ENCODE results near the gene TIA1.
"Not testable (repeated sequence)": the region's sequence is repeated elsewhere in the genome, so short reads cannot be mapped to it uniquely, and the experiment has no call there.

TIA1 gene

DNA sequence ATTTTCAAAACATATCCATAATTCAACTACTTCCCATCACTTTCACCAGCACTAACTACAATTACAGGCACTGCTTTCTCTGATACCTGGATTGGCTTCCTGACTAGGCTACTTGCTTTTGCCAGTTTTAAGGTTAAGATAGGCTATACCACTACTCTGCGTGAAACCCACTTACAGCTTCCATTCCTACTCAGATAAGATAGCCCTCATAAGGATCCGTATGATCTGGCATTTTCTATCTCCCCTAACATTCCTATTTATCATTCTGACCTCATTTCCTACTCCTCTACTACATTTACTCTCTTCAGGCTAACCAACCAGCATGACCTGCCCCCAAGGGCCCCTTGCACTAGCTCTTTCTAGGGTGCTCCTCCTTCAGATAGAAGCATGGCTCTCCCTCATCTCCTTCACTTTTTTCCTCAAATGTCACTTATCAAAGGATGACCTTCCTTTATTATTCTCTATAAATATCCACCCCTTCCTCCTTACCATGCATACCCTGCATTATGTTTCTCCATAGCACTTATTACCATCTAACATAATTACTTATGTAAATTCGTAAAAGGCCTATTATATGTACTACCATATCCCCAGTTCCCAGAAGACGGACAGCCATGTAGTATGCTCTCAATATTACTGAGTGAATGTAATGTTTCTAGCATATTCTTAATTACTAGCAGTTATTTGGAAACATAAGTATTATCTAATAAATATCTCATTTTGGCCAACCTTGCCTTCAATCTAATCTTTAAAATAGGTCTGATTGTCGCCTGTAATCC is 4.4 kb downstream of the TIA1 start:
- Histone ChIP-seq H3K36me3 (peaks cover 80% of the 10 kb centered on the region), H3K9me3 (ENCODE audit: severe bottlenecking) (no peaks in the 10 kb centered on the region), H3K27ac (no peak overlapping the region), H3K4me3 (ENCODE audit: low read depth, low read length) (no peak overlapping the region), H3K27me3 (ENCODE audit: insufficient read depth, low read depth, severe bottlenecking) (no peaks in the 10 kb centered on the region)
- no peak for DNase-seq
- TF ChIP-seq, protein P1, sequence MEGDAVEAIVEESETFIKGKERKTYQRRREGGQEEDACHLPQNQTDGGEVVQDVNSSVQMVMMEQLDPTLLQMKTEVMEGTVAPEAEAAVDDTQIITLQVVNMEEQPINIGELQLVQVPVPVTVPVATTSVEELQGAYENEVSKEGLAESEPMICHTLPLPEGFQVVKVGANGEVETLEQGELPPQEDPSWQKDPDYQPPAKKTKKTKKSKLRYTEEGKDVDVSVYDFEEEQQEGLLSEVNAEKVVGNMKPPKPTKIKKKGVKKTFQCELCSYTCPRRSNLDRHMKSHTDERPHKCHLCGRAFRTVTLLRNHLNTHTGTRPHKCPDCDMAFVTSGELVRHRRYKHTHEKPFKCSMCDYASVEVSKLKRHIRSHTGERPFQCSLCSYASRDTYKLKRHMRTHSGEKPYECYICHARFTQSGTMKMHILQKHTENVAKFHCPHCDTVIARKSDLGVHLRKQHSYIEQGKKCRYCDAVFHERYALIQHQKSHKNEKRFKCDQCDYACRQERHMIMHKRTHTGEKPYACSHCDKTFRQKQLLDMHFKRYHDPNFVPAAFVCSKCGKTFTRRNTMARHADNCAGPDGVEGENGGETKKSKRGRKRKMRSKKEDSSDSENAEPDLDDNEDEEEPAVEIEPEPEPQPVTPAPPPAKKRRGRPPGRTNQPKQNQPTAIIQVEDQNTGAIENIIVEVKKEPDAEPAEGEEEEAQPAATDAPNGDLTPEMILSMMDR (IDR thresholded peaks at IDR 0.05; ENCODE audit: low read depth, low read length) = no peak

DNA sequence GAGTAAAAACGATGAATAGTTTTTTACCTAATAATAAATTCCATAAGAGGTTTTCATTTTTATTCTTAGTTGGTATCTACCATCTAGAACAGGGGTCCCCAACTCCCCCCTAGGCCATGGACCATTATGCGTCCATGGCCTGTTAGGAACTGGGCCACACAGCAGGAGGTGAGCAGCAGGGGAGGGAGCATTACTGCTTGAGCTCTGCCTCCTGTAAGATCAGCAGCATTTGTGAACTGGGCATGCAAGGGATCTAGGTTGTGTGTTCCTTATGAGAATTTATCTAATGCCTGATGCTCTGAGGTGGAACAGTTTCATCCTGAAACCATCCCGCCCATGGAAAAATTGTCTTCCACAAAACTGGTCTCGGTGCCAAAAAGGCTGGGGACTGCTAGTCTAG is 5.9 kb downstream of the TIA1 start:
- Histone ChIP-seq H3K27ac (no peak overlapping the region), H3K36me3 (peaks cover 82% of the 10 kb centered on the region), H3K9me3 (ENCODE audit: severe bottlenecking) (no peaks in the 10 kb centered on the region), H3K27me3 (ENCODE audit: insufficient read depth, low read depth, severe bottlenecking) (no peaks in the 10 kb centered on the region), H3K4me3 (ENCODE audit: low read depth, low read length) (no peak overlapping the region)
- TF ChIP-seq, protein P1 (IDR thresholded peaks at IDR 0.05; ENCODE audit: low read depth, low read length) = no peak
- no peak for DNase-seq

GRCh38 chr2:70241340-70241739 is 7.1 kb downstream of the TIA1 start:
- Histone ChIP-seq H3K4me3 (ENCODE audit: low read depth, low read length) (no peak overlapping the region), H3K36me3 (peaks cover 87% of the 10 kb centered on the region)

GRCh38 chr2:70240599-70240998 is 7.8 kb downstream of the TIA1 start:
- TF ChIP-seq, protein P1 (IDR thresholded peaks at IDR 0.05; ENCODE audit: low read depth, low read length) = no peak
- no peak for DNase-seq
- Histone ChIP-seq H3K36me3 (peaks cover 87% of the 10 kb centered on the region), H3K27me3 (ENCODE audit: insufficient read depth, low read depth, severe bottlenecking) (no peaks in the 10 kb centered on the region), H3K27ac (no peak overlapping the region), H3K9me3 (ENCODE audit: severe bottlenecking) (no peaks in the 10 kb centered on the region), H3K4me3 (ENCODE audit: low read depth, low read length) (no peak overlapping the region)

More at GRCh38 chr2:70241340-70241739, 7.1 kb downstream of the TIA1 start:
- no peak for DNase-seq
- Histone ChIP-seq H3K27me3 (ENCODE audit: insufficient read depth, low read depth, severe bottlenecking) (no peaks in the 10 kb centered on the region), H3K27ac (no peak overlapping the region), H3K9me3 (ENCODE audit: severe bottlenecking) (no peaks in the 10 kb centered on the region)
- TF ChIP-seq, protein P1 (IDR thresholded peaks at IDR 0.05; ENCODE audit: low read depth, low read length) = no peak

DNA sequence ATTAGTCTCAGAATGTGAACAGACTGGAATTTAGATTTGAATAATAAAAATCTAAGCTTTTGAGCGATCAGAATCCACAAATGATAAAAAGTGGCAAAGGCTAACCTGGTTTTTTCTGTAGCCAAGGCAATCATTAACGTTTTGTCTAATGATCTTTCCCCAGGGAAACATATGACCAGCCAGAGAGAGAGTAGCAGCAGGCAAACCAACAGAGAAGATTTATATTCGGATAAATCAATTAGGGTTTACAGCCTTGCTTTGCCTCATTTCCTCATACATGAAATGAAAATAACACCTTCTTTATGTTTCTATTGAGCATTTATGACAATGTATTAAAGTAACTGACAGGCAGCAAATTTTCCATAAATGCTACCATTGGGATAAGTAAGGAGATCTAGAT is 14.5 kb downstream of the TIA1 start:
- H3K4me3 ChIP-seq (ENCODE audit: low read depth, low read length) = no peak overlapping the region
- no peaks in the 10 kb centered on the region for H3K27me3 ChIP-seq (ENCODE audit: insufficient read depth, low read depth, severe bottlenecking)
- H3K9me3 ChIP-seq (ENCODE audit: severe bottlenecking) = no peaks in the 10 kb centered on the region
- H3K36me3 ChIP-seq = peaks cover 89% of the 10 kb centered on the region
- DNase-seq = no peak
- TF ChIP-seq, protein P1 (IDR thresholded peaks at IDR 0.05; ENCODE audit: low read depth, low read length) = no peak
- H3K27ac ChIP-seq = no peak overlapping the region

DNA sequence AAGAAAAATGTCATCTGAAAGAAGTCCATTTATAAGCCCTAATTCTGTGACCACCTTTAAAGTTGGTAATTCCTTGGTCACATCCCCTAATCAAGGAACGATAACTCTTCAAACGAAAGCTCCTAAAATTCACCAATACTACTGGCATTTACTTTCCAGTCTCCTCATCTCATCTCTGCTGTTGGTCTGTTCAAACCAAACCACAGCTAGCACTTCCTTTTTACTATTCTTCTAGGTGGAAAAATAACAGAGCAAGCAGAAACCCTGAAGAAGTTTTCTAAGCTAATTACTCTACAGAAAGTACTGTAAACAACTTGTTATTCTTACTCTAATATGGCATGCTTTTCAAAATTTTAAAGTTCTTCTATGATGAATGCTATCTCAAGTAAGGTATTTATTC is 21.6 kb downstream of the TIA1 start:
- Histone ChIP-seq H3K4me3 (ENCODE audit: low read depth, low read length) (no peak overlapping the region), H3K27ac (no peak overlapping the region), H3K27me3 (ENCODE audit: insufficient read depth, low read depth, severe bottlenecking) (no peaks in the 10 kb centered on the region), H3K36me3 (peaks cover 96% of the 10 kb centered on the region), H3K9me3 (ENCODE audit: severe bottlenecking) (no peaks in the 10 kb centered on the region)
- TF ChIP-seq, protein P1 (IDR thresholded peaks at IDR 0.05; ENCODE audit: low read depth, low read length) = no peak
- DNase-seq = no peak

GRCh38 chr2:70223305-70223704 is 25.1 kb downstream of the TIA1 start:
- H3K9me3 ChIP-seq (ENCODE audit: severe bottlenecking); DNase-seq; H3K27me3 ChIP-seq (ENCODE audit: insufficient read depth, low read depth, severe bottlenecking); H3K27ac ChIP-seq; H3K4me3 ChIP-seq (ENCODE audit: low read depth, low read length): not testable (repeated sequence)
- peaks cover 98% of the 10 kb centered on the region for H3K36me3 ChIP-seq
